Upper lobe of left lung (tissue), 6 donors: ENCODE measurements around the gene GRB10. TPM values are rescaled to one million over a fixed set of nuclear protein-coding genes. Genes with fewer than 3 reads are reported as not detected.

Experiments
- ATAC-seq, 2 donors: fragments of 200-7000 bp; cut with Tn5 transposase; one replicate each; pipeline ENCODE4 v1.9.1; 2022; ENCODE audit warnings: mild to moderate bottlenecking in 2 of 2, moderate library complexity in 2 of 2; ENCODE audit not compliant: low FRiP score in 2 of 2
- DNase-seq, 2 donors: peaks; one replicate each; pipeline ENCODE4 v3.0.0-alpha.2; 2019 to 2020
- H3K27ac ChIP-seq, 4 donors: fragments of 200-600 bp; sonication (generic); one replicate each; pipeline ENCODE4 v1.5.1; 2016 to 2019
- H3K27me3 ChIP-seq, 4 donors: fragments of 200-600 bp; sonication (generic); one replicate each; pipeline ENCODE4 v1.5.1; 2017 to 2019
- H3K36me3 ChIP-seq, 4 donors: fragments of 200-600 bp; sonication (generic); one replicate each; pipeline ENCODE4 v1.5.1; 2016 to 2019
- H3K4me1 ChIP-seq, 4 donors: fragments of 200-600 bp; sonication (generic); one replicate each; pipeline ENCODE4 v1.5.1; 2018 to 2019
- H3K4me3 ChIP-seq, 4 donors: fragments of 200-600 bp; sonication (generic); one replicate each; pipeline ENCODE4 v1.5.1; 2017 to 2019; ENCODE audit warnings: mild to moderate bottlenecking in 2 of 4, moderate library complexity in 1 of 4
- H3K9me3 ChIP-seq, 4 donors: fragments of 200-600 bp; sonication (generic); one replicate each; pipeline ENCODE4 v1.5.1; 2018 to 2019
- CTCF ChIP-seq, 6 experiments: fragments of 450-650 bp in 4 of 6; fragments of 200-600 bp in 2 of 6; sonication (generic) in 2 of 6; IDR thresholded peaks; one replicate each; pipeline ENCODE4 v1.5.1; 2016 to 2019; ENCODE audit warnings: antibody characterized with exemption in 6 of 6
- EP300 ChIP-seq, 4 donors: sonication (generic); formaldehyde crosslinking; IDR thresholded peaks; one replicate each; pipeline ENCODE4 v1.5.1; 2017; ENCODE audit warnings: antibody characterized with exemption in 4 of 4, control low read depth in 2 of 4
- POLR2A ChIP-seq, 4 donors: fragments of 450-650 bp; IDR thresholded peaks; one replicate each; pipeline ENCODE4 v1.5.1; 2016 to 2017; ENCODE audit warnings: antibody characterized with exemption in 4 of 4, mild to moderate bottlenecking in 2 of 4
- POLR2AphosphoS5 ChIP-seq, 2 donors: sonication (generic); formaldehyde crosslinking; IDR thresholded peaks; one replicate each; pipeline ENCODE4 v1.5.1; 2017; ENCODE audit warnings: antibody characterized with exemption in 2 of 2
- WGBS, 2 donors: methylation state at CpG; one replicate each; pipeline ENCODE4 v1.1.5; 2017 to 2018; 5-methylcytosine and 5-hydroxymethylcytosine counted together
- total RNA-seq, 6 donors: library from RNA; depleted of rRNA in 4 of 6; stranded (reverse); fragments of >200 nt in 4 of 6; gene quantifications; one replicate each; pipeline versions ENCODE4 v1.1.0 to v1.2.1, GENCODE V29; 2016 to 2021
- donor health status: DM: no; HTN: no; CAD: no; lungs with moderate emphysema.
- donor health status: DM: no; HTN: yes; CAD: no; lungs with severe emphysema.

GRB10 gene
- total RNA-seq, 6 donors from 2014 or later = 32.8 to 92.2 (median 46.5) TPM

- ATAC-seq (no peak), DNase-seq (no peak)
- WGBS, 2 donors = 92 to 99% methylated on average over 5 of the region's 5 CpGs
- Histone ChIP-seq H3K27ac (no peak overlapping the region), H3K9me3 (no peaks in the 10 kb centered on the region), H3K27me3 (no peaks in the 10 kb centered on the region), H3K4me3 (no peak overlapping the region), H3K36me3 (peaks cover 0 to 89% (median 39%) of the 10 kb centered on the region in 4 donors), H3K4me1 (peaks cover 0 to 6% (median 0%) of the 10 kb centered on the region in 4 donors)
- TF ChIP-seq POLR2AphosphoS5 (IDR thresholded peaks at IDR 0.05) = no peak
- TF ChIP-seq CTCF (IDR thresholded peaks at IDR 0.05) = no peak
- TF ChIP-seq EP300 (IDR thresholded peaks at IDR 0.05) = no peak
- TF ChIP-seq POLR2A (IDR thresholded peaks at IDR 0.05) = no peak
These were observed 170.0 kb downstream of the GRB10 start for GRCh38 chr7:50612704-50613103.

GRCh38 chr7:50610521-50611277, 172.0 kb downstream of the GRB10 start:
- Histone ChIP-seq H3K4me1 (peaks cover 0 to 6% (median 0%) of the 10 kb centered on the region in 4 donors), H3K27me3 (no peaks in the 10 kb centered on the region), H3K36me3 (peaks cover 4 to 91% (median 33%) of the 10 kb centered on the region in 4 donors), H3K9me3 (no peaks in the 10 kb centered on the region), H3K27ac (peak overlapping the region in 1 of 4 donors; percentile 11), H3K4me3 (no peak overlapping the region)
- 55 to 67% methylated on average over 6 of the region's 6 CpGs for WGBS, 2 donors
- DNase-seq = no peak
- no peak for ATAC-seq
- TF ChIP-seq EP300 (IDR thresholded peaks at IDR 0.05) (no peak), POLR2A (IDR thresholded peaks at IDR 0.05) (no peak), POLR2AphosphoS5 (IDR thresholded peaks at IDR 0.05) (no peak), CTCF (IDR thresholded peaks at IDR 0.05) (no peak)

- Histone ChIP-seq H3K36me3 (peaks cover 4 to 92% (median 41%) of the 10 kb centered on the region in 4 donors), H3K27ac (no peak overlapping the region), H3K4me1 (peaks cover 0 to 6% (median 0%) of the 10 kb centered on the region in 4 donors), H3K27me3 (no peaks in the 10 kb centered on the region), H3K9me3 (no peaks in the 10 kb centered on the region), H3K4me3 (no peak overlapping the region)
- DNase-seq (no peak), ATAC-seq (no peak)
- 74 to 75% methylated on average over 9 of the region's 9 CpGs for WGBS, 2 donors
- TF ChIP-seq POLR2A (IDR thresholded peaks at IDR 0.05) (no peak), EP300 (IDR thresholded peaks at IDR 0.05) (no peak), POLR2AphosphoS5 (IDR thresholded peaks at IDR 0.05) (no peak), CTCF (IDR thresholded peaks at IDR 0.05) (no peak)
These were observed 174.3 kb downstream of the GRB10 start for GRCh38 chr7:50608196-50608906.

- TF ChIP-seq EP300 (IDR thresholded peaks at IDR 0.05) = no peak
- TF ChIP-seq POLR2AphosphoS5 (IDR thresholded peaks at IDR 0.05) = no peak
- no peak for TF ChIP-seq POLR2A (IDR thresholded peaks at IDR 0.05)
- TF ChIP-seq CTCF (IDR thresholded peaks at IDR 0.05) = no peak
- no peaks in the 10 kb centered on the region for H3K9me3 ChIP-seq
- 89 to 95% methylated on average over 6 of the region's 6 CpGs for WGBS, 2 donors
- H3K27me3 ChIP-seq = no peaks in the 10 kb centered on the region
- peaks cover 4 to 90% (median 39%) of the 10 kb centered on the region in 4 donors for H3K36me3 ChIP-seq
- DNase-seq = no peak
- ATAC-seq = no peak
- H3K4me3 ChIP-seq = no peak overlapping the region
- H3K4me1 ChIP-seq = peaks cover 0 to 6% (median 0%) of the 10 kb centered on the region in 4 donors
- H3K27ac ChIP-seq = no peak overlapping the region
These were observed 175.1 kb downstream of the GRB10 start for GRCh38 chr7:50607524-50608125.
